MCF 10A (cell line): ENCODE data around the gene KLHL24. TPM values are rescaled to one million over a fixed set of nuclear protein-coding genes. Genes with fewer than 3 reads are reported as not detected.
"Not testable (repeated sequence)": the region's sequence is repeated elsewhere in the genome, so short reads cannot be mapped to it uniquely, and the experiment has no call there.

Experiments used
- BruUV-seq: library from RNA; stranded (reverse); fragments of 400-500 nt; replicated peaks from 2 replicates; lab custom pipeline; 2021; lab: Mats Ljungman, UMichigan
- CTCF ChIA-PET: fragments of 300-600 bp; sonication (Branson Sonifier 250); formaldehyde crosslinking; extraction: SDS; loops from one replicate; lab custom pipeline; 2021; ENCODE audit warnings: antibody characterized with exemption, inconsistent platforms; lab: Yijun Ruan, JAX
- POLR2A ChIA-PET: fragments of 300-600, 350-650 bp; sonication (Branson Sonifier 250); formaldehyde crosslinking; extraction: SDS; loops from one replicate; lab custom pipeline; 2020; ENCODE audit warnings: antibody characterized with exemption, inconsistent platforms; lab: Yijun Ruan, JAX
- DNase-seq: peaks from one replicate; pipeline ENCODE4 v3.0.0-alpha.2; 2018; ENCODE audit not compliant: unreplicated experiment
- H3K27ac Mint-ChIP-seq: one replicate; pipeline ENCODE4 v1.8.0; 2022; ENCODE audit warnings: mild to moderate bottlenecking, low read depth, mixed read lengths; ENCODE audit not compliant: unreplicated experiment
- H3K27me3 Mint-ChIP-seq: one replicate; pipeline ENCODE4 v1.8.0; 2022; ENCODE audit warnings: mixed read lengths; ENCODE audit not compliant: insufficient read depth, unreplicated experiment
- H3K36me3 Mint-ChIP-seq: one replicate; pipeline ENCODE4 v1.8.0; 2022; ENCODE audit warnings: mild to moderate bottlenecking, moderate library complexity, mixed read lengths; ENCODE audit not compliant: insufficient read depth, unreplicated experiment
- H3K4me1 Mint-ChIP-seq: one replicate; pipeline ENCODE4 v1.8.0; 2022; ENCODE audit warnings: mixed read lengths; ENCODE audit not compliant: insufficient read depth, unreplicated experiment
- H3K4me3 Mint-ChIP-seq: one replicate; pipeline ENCODE4 v1.8.0; 2022; ENCODE audit warnings: mild to moderate bottlenecking, moderate library complexity, mixed read lengths; ENCODE audit not compliant: unreplicated experiment
- H3K9me3 Mint-ChIP-seq: one replicate; pipeline ENCODE4 v1.8.0; 2022; ENCODE audit warnings: mixed read lengths; ENCODE audit not compliant: unreplicated experiment
- CTCF ChIP-seq: fragments of 200-600 bp; IDR thresholded peaks from one replicate; pipeline ENCODE4 v1.8.0; 2022; ENCODE audit warnings: antibody characterized with exemption, mild to moderate bottlenecking; ENCODE audit not compliant: unreplicated experiment
- intact Hi-C: fragments of 100-400 bp; cut with micrococcal nuclease; formaldehyde crosslinking; loops from 2 replicates; pipeline ENCODE4 v1.14.1; 2022
- total RNA-seq: library from RNA; stranded (reverse); gene quantifications from 2 replicates; pipeline ENCODE4 v1.2.3, GENCODE V29; 2022

The KLHL24 gene
- total RNA-seq, 1 experiment from 2014 or later = 13.0 TPM

GRCh38 chr3:183680061-183680460, 44.6 kb downstream of the KLHL24 start:
- Mint-ChIP-seq H3K9me3 (no peaks in the 10 kb centered on the region), H3K27ac (no peak overlapping the region), H3K36me3 (peaks cover 38% of the 10 kb centered on the region), H3K4me3 (no peak overlapping the region), H3K4me1 (no peaks in the 10 kb centered on the region), H3K27me3 (no peaks in the 10 kb centered on the region)
- ChIA-PET CTCF (no interaction called here), POLR2A (interaction anchor here (0.7 to 1.4 kb wide), 3 partner anchors 9 to 640 kb away, joined by 3 to 4 read pairs (median 3); partner anchors contain the start of gene YEATS2)
- DNase-seq = no peak
- BruUV-seq = no TSS peak
- no peak for TF ChIP-seq CTCF
- intact Hi-C loops = no loop called here

- Mint-ChIP-seq H3K4me3 (no peak overlapping the region), H3K9me3 (no peaks in the 10 kb centered on the region), H3K36me3 (no peaks in the 10 kb centered on the region), H3K27me3 (no peaks in the 10 kb centered on the region), H3K4me1 (no peaks in the 10 kb centered on the region), H3K27ac (peak overlapping the region; percentile 59)
- no peak for DNase-seq
- POLR2A ChIA-PET = interaction anchor here (0.6 to 2.6 kb wide), 4 partner anchors 9 to 30 kb away, joined by 3 to 13 read pairs (median 4); partner anchors contain the start of gene YEATS2
- intact Hi-C loops = no loop called here
- CTCF ChIA-PET = interaction anchor here (0.6 kb wide), 1 partner anchor 588 kb away, joined by 3 read pairs; no protein-coding TSS in a partner anchor
- BruUV-seq = no TSS peak
- TF ChIP-seq CTCF = no peak
Observed at GRCh38 chr3:183687705-183688104, 52.3 kb downstream of the KLHL24 start.

- POLR2A ChIA-PET = interaction anchor here (0.7 to 2.6 kb wide), 4 partner anchors 8 to 291 kb away, joined by 3 to 13 read pairs (median 4); partner anchors contain the start of gene YEATS2
- Mint-ChIP-seq H3K27me3 (no peaks in the 10 kb centered on the region), H3K4me3 (no peak overlapping the region), H3K9me3 (no peaks in the 10 kb centered on the region), H3K36me3 (no peaks in the 10 kb centered on the region), H3K27ac (no peak overlapping the region), H3K4me1 (no peaks in the 10 kb centered on the region)
- BruUV-seq = no TSS peak
- intact Hi-C loops = no loop called here
- TF ChIP-seq CTCF = no peak
- CTCF ChIA-PET = interaction anchor here (0.6 to 1.3 kb wide), 2 partner anchors 8 to 75 kb away, joined by 3 read pairs; partner anchors contain the start of gene YEATS2
- peak; percentile 18 for DNase-seq
Observed at GRCh38 chr3:183688874-183689273, 53.5 kb downstream of the KLHL24 start.

GRCh38 chr3:183689621-183690020, 54.2 kb downstream of the KLHL24 start:
- H3K36me3 Mint-ChIP-seq, BruUV-seq, H3K27ac Mint-ChIP-seq, H3K4me1 Mint-ChIP-seq, H3K4me3 Mint-ChIP-seq, H3K27me3 Mint-ChIP-seq, intact Hi-C loops, H3K9me3 Mint-ChIP-seq, DNase-seq: not testable (repeated sequence)
- CTCF ChIA-PET = interaction anchor here (0.6 to 1.3 kb wide), 2 partner anchors 8 to 75 kb away, joined by 3 read pairs; partner anchors contain the start of gene YEATS2
- POLR2A ChIA-PET = interaction anchor here (1.1 to 2.6 kb wide), 3 partner anchors 7 to 30 kb away, joined by 3 to 13 read pairs (median 4); partner anchors contain the start of gene YEATS2
